GM19452 (cell line): ENCODE results near the gene STIM2.
"Not testable (repeated sequence)": the region's sequence is repeated elsewhere in the genome, so short reads cannot be mapped to it uniquely, and the experiment has no call there.

ENCODE experiments used
- ATAC-seq: cut with Tn5 transposase; IDR thresholded peaks from one replicate; pipeline ENCODE4 v1.9.1; 2021; ENCODE audit not compliant: unreplicated experiment

STIM2 gene

GRCh38 chr4:26947318-26947717 is 86.7 kb downstream of the STIM2 start:
- no peak for ATAC-seq

DNA sequence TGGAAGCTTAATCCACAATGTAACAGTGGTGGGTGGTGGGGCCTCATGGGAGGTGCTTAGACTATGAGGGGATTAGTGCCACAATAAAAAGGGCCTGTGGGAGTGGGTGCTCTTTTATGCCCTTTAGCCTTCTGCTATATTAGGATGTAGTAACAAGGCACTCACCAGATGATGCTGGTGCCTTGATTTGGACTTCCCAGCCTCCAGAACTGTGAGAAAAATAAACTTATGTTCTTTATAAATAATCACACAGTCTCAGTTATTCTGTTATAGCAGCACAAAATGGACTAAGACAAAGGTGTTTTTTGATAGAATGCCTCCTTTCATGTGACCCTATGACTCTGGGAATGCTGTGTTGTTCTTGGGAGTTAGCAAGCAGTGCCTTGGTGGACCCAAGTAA is 89.8 kb downstream of the STIM2 start:
- no peak for ATAC-seq

GRCh38 chr4:26952891-26953290 is 92.2 kb downstream of the STIM2 start:
- ATAC-seq: no peak

- no peak for ATAC-seq
These were observed 92.7 kb downstream of the STIM2 start for GRCh38 chr4:26953366-26953765.

- ATAC-seq: no peak
These were observed 93.3 kb downstream of the STIM2 start for GRCh38 chr4:26953770-26954423.

- no peak for ATAC-seq
These were observed 94.6 kb downstream of the STIM2 start for GRCh38 chr4:26955241-26955640.

GRCh38 chr4:26958925-26959653 is 98.4 kb downstream of the STIM2 start:
- ATAC-seq: no peak

DNA sequence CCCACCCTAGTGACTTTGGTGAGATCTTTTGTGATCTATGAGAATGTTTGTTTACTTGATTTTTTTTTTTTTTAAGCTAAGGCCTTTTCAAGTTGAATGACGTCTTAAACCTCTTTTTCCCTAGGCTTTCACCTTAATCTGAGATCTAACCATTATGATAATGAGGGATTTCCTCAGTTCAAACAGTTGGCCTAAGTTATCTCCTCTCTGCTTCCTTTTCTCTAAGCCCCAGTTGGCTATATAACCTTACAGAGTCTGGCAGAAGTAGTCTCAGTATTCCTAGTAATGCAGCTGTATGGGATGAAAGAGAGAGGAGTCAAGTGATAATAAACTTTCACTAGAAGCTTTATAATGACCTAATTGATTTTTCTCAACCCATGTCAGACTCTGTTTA is 99.0 kb downstream of the STIM2 start:
- ATAC-seq: no peak

DNA sequence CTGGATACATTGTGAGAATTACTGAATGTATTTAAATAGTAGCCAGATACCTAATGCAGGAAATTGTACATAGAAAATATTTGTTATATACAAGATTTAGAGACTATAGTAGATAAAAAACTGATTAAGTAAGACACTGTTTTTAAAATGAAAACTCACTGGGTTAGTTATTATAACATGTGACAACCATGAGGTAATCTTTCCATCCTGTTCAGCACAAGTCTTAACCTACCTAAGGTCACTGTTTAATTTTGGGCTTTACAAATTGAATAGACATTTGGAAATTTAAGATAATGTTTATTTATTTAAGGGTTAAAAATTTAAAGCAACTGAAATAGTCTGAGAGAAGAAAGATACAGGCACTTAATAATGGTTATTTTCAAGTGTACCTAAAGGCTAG is 102.1 kb downstream of the STIM2 start:
- no peak for ATAC-seq

GRCh38 chr4:26964512-26964911 is 103.9 kb downstream of the STIM2 start:
- ATAC-seq: no peak

- no peak for ATAC-seq
These were observed 104.4 kb downstream of the STIM2 start for GRCh38 chr4:26964994-26965393.

- ATAC-seq: not testable (repeated sequence)
These were observed 115.0 kb downstream of the STIM2 start for GRCh38 chr4:26975464-26976181.

GRCh38 chr4:26978387-26979053 is 117.9 kb downstream of the STIM2 start:
- no peak for ATAC-seq

GRCh38 chr4:26984896-26985295 is 124.3 kb downstream of the STIM2 start:
- ATAC-seq: no peak

GRCh38 chr4:26985873-26986272 is 125.2 kb downstream of the STIM2 start:
- ATAC-seq: peak; percentile 75

GRCh38 chr4:26987191-26987590 is 126.5 kb downstream of the STIM2 start:
- ATAC-seq: no peak

- no peak for ATAC-seq
These were observed 130.4 kb downstream of the STIM2 start for GRCh38 chr4:26991057-26991456.

DNA sequence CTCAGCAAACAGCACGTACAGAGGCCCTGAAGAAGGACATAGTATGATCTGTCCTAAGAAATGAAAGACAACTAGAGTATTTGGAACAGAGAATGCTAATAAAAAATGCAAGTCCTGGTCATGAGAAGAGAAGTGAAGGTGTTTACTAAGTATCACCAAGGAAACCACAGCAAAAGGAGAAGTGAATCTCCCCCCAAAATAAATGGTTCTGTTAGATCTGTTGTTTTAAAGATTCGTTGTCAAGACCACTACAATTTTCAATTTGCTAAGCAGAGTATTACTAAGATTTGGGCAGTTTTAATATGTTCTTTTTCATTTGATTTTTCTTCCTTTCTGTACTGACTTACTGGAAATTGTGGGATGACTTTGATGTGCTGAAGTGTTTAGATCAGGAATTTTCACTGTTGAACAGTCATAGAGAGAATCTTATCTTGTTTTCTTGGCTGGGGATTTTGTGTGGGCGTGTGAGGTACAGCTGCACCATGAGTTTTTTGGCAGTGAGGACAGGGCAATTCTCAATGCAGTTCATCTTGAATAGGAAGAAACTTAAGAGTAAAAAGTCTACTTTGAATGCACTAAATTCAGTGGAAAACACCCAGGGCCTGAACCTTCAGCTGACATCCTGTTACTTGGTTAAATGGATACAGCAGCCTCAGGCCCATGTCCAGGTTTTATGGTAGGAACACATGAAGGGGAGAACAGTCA is 132.2 kb downstream of the STIM2 start:
- peak; percentile 96 for ATAC-seq

DNA sequence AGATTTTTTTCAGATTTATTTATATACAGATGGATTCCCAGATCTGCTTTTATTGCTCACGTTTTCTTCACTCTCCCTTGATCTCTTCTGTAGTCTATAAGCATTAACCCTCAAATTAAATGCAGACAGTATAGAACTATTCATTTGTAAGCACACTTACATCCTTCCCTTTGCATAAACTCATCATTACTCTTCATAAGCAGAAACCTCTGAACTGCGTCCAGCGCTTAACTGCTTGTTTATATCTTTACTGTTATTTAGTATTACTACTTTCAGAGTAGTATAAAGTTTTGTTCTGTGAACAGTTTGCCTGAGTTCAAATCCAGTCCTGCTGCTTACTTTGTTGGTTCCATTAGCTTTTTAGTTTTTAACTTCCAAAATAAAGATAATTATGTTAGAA is 132.9 kb downstream of the STIM2 start:
- ATAC-seq: no peak

DNA sequence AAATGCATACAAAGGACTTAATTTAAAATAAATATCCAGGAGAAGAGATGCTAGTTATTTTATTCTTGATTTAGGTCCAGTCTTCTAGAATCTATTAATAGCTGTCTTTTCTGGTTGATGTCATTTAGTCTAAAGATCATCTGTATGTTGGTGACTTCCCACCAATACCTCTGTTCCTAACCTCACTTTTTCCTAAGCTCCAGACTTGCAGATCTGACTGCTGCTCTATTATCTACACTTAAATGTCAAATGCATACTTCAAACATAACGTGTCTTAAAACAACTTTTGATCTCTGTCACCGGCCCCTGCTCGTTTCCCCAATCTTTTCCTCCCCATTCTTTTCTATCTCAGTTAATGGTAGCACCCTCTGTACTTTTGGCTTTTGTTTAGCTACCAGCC is 133.3 kb downstream of the STIM2 start:
- ATAC-seq: no peak

GRCh38 chr4:26995316-26995715 is 134.7 kb downstream of the STIM2 start:
- no peak for ATAC-seq
